K562 (cell line): Measurements from ENCODE around the gene FAM187B. TPM values are rescaled to one million over a fixed set of nuclear protein-coding genes. Genes with fewer than 3 reads are reported as not detected.

Experiments
- ATAC-seq: fragments of 200-7000 bp; cut with Tn5 transposase; 3 replicates; pipeline ENCODE4 v1.9.1; 2020; ENCODE audit warnings: moderate library complexity
- BruUV-seq: library from RNA; stranded (reverse); fragments of 400-500 nt; replicated peaks from 2 replicates; lab custom pipeline; 2021; lab: Mats Ljungman, UMichigan
- CTCF ChIA-PET: fragments of 300-600 bp; formaldehyde crosslinking; extraction: SDS; loops from one replicate; lab custom pipeline; 2021; ENCODE audit warnings: low intra/inter-chr PET ratio; lab: Yijun Ruan, JAX
- POLR2A ChIA-PET: fragments of 300-600, 350-650 bp; sonication (Branson Sonifier 250); formaldehyde crosslinking; extraction: SDS; loops from one replicate; lab custom pipeline; 2021; ENCODE audit warnings: antibody characterized with exemption, inconsistent platforms; lab: Yijun Ruan, JAX
- DNase-seq, 4 experiments: peaks; one replicate each; pipeline versions ENCODE4 v3.0.0 to v3.0.0-alpha.2; 2011 to 2018; ENCODE audit warnings: low spot score in 3 of 4, mixed read lengths in 3 of 4; ENCODE audit errors: extremely low read depth in 1 of 4
- FAIRE-seq: peaks from 2 replicates; lab custom pipeline; 2011; peaks lifted over from hg19 to GRCh38; lab: Jason Lieb, UNC
- H2AFZ ChIP-seq: 2 replicates; pipeline ENCODE4 v1.6.0; 2011; ENCODE audit warnings: low read depth, low read length, control low read depth, inconsistent platforms
- H3K27ac ChIP-seq: fragments of 200-600 bp; 3 replicates; pipeline ENCODE4 v1.8.0; 2011; ENCODE audit warnings: low read depth, mild to moderate bottlenecking, control low read depth, inconsistent platforms, low read length, moderate library complexity, mixed read lengths; ENCODE audit errors: extremely low read depth
- H3K27me3 ChIP-seq, 2 experiments: fragments of 300-600 bp in 1 of 2; 2 replicates in 1 of 2; 3 replicates in 1 of 2; pipeline versions ENCODE4 v1.6.0 to v1.8.0; 2011; ENCODE audit warnings: inconsistent platforms in 2 of 2, low read length in 2 of 2, mild to moderate bottlenecking in 1 of 2, mixed read lengths in 1 of 2, moderate library complexity in 1 of 2; ENCODE audit not compliant: control insufficient read depth in 2 of 2, insufficient read depth in 2 of 2
- H3K36me3 ChIP-seq: fragments of 300-600 bp; 3 replicates; pipeline ENCODE4 v1.8.0; 2011; ENCODE audit warnings: mild to moderate bottlenecking, low read length, inconsistent platforms; ENCODE audit not compliant: control insufficient read depth, insufficient read depth
- H3K4me1 ChIP-seq, 2 experiments: fragments of 200-600 bp in 1 of 2; replicated peaks in 1 of 2; 2 replicates in 1 of 2; 3 replicates in 1 of 2; pipeline versions ENCODE4 v1.5.1 to v1.8.0; 2011; ENCODE audit warnings: inconsistent platforms in 2 of 2, low read length in 2 of 2, mild to moderate bottlenecking in 1 of 2, mixed read lengths in 1 of 2, moderate library complexity in 1 of 2; ENCODE audit not compliant: control insufficient read depth in 2 of 2, insufficient read depth in 2 of 2
- H3K4me2 ChIP-seq: 2 replicates; pipeline ENCODE4 v1.6.1; 2011; ENCODE audit warnings: low read length, control low read depth, inconsistent platforms, mixed read lengths; ENCODE audit not compliant: insufficient read depth
- H3K4me3 ChIP-seq: fragments of 200-600 bp; sonication (generic), shearing (Covaris generic); 2 replicates; pipeline ENCODE4 v1.5.1; 2016; ENCODE audit warnings: control low read depth, inconsistent platforms
- H3K79me2 ChIP-seq: fragments of 200-600 bp; 3 replicates; pipeline ENCODE4 v1.8.0; 2011; ENCODE audit warnings: low read length, inconsistent platforms; ENCODE audit not compliant: control insufficient read depth, insufficient read depth
- H3K9ac ChIP-seq, 2 experiments: 2 replicates each; pipeline versions ENCODE4 v1.6.0 to v1.6.1; 2011; ENCODE audit warnings: low read depth in 2 of 2, low read length in 2 of 2, control low read depth in 1 of 2, inconsistent platforms in 1 of 2, mild to moderate bottlenecking in 1 of 2, mixed read lengths in 1 of 2; ENCODE audit not compliant: insufficient read depth in 1 of 2
- H3K9me1 ChIP-seq: one replicate; pipeline ENCODE4 v1.6.0; 2011; ENCODE audit warnings: inconsistent platforms, mild to moderate bottlenecking, low read length, moderate library complexity; ENCODE audit not compliant: control insufficient read depth, insufficient read depth
- H3K9me3 ChIP-seq: replicated peaks from 2 replicates; pipeline ENCODE4 v1.5.1; 2011; ENCODE audit warnings: low read depth, low read length, inconsistent platforms; ENCODE audit not compliant: control insufficient read depth, insufficient read depth
- H4K20me1 ChIP-seq: replicated peaks from 2 replicates; pipeline ENCODE4 v1.6.1; 2011; ENCODE audit warnings: low read length, inconsistent platforms, mixed read lengths; ENCODE audit not compliant: control insufficient read depth, insufficient read depth
- ETV1 ChIP-seq: fragments of 450-650 bp; conservative IDR thresholded peaks from 2 replicates; pipeline ENCODE4 v1.6.1; 2016; ENCODE audit warnings: missing genetic modification characterization, control low read depth, low read depth, missing compliant biosample characterization
- GATAD2B ChIP-seq: fragments of 450-650 bp; IDR thresholded peaks from 2 replicates; pipeline ENCODE4 v1.6.1; 2017; ENCODE audit warnings: mild to moderate bottlenecking, borderline replicate concordance
- MEF2A ChIP-seq: IDR thresholded peaks from 2 replicates; pipeline ENCODE4 v1.6.1; 2011; ENCODE audit warnings: low read depth, mild to moderate bottlenecking, low read length, moderate library complexity; ENCODE audit not compliant: control insufficient read depth
- MEF2D ChIP-seq: conservative IDR thresholded peaks from 2 replicates; pipeline ENCODE4 v1.6.1; 2016; ENCODE audit warnings: low read depth, missing genetic modification characterization, missing compliant biosample characterization
- MYC ChIP-seq, 2 experiments: fragments of 250-450 bp in 1 of 2; sonication (Bioruptor Pico) in 1 of 2; IDR thresholded peaks; 2 replicates each; pipeline versions ENCODE4 v1.5.1 to v1.6.1; 2012 to 2021; ENCODE audit warnings: low read depth in 2 of 2, borderline replicate concordance in 1 of 2, improper control_type of control experiment in 1 of 2, low read length in 1 of 2, mild to moderate bottlenecking in 1 of 2, moderate library complexity in 1 of 2
- NFE2 ChIP-seq: IDR thresholded peaks from 2 replicates; pipeline ENCODE4 v1.6.1; 2014; ENCODE audit warnings: antibody characterized with exemption, low read depth
- PML ChIP-seq: IDR thresholded peaks from 2 replicates; pipeline ENCODE4 v1.6.1; 2012; ENCODE audit warnings: low read length, inconsistent platforms
- SPI1 ChIP-seq: IDR thresholded peaks from 2 replicates; pipeline ENCODE4 v1.6.1; 2011; ENCODE audit warnings: low read depth, low read length, control low read depth, borderline replicate concordance
- TRIM24 ChIP-seq, 2 experiments: fragments of 450-650 bp; IDR thresholded peaks; 2 replicates each; pipeline ENCODE4 v1.6.1; 2016
- TRIM28 ChIP-seq: fragments of 450-650 bp; IDR thresholded peaks from 2 replicates; pipeline ENCODE4 v1.6.1; 2017
- WGBS: fragments of 100-300 bp; shearing (Covaris generic); methylation state at CpG from one replicate; pipeline ENCODE4 v1.1.6; 2016; ENCODE audit warnings: low coverage, mixed read lengths; ENCODE audit not compliant: insufficient coverage; ENCODE audit errors: missing lambda C conversion rate; 5-methylcytosine and 5-hydroxymethylcytosine counted together
- in situ Hi-C: fragments of 300-500 bp; cut with MboI; formaldehyde crosslinking; loops from 4 replicates; pipeline ENCODE4 v1.15.0; 2018; ENCODE audit warnings: inconsistent platforms, mixed read lengths
- intact Hi-C: fragments of 100-400 bp; cut with micrococcal nuclease; formaldehyde crosslinking; loops from 2 replicates; pipeline ENCODE4 v1.14.2; 2022
- polyA plus RNA-seq, 8 experiments: library from polyadenylated mRNA; depleted of rRNA in 4 of 8; stranded (reverse) in 5 of 8; unstranded in 3 of 8; fragments of >200 nt; fragmentation: Nextera tagmentation in 2 of 8; fragmentation: Illumina TruSeq in 1 of 8; extraction: Ambion mirVana in 2 of 8; extraction: Trizol in 1 of 8; gene quantifications; 2 replicates each; pipeline versions ENCODE4 v1.2.1 to v1.2.3, GENCODE V29; 2011 to 2014; ENCODE audit warnings: inconsistent platforms in 1 of 8, missing spikeins in 1 of 8
- total RNA-seq, 7 experiments: library from RNA; depleted of rRNA in 6 of 7; stranded (reverse); fragments of >200 nt in 6 of 7; fragmentation: Illumina TruSeq in 2 of 7; extraction: Trizol in 2 of 7; gene quantifications; 2 replicates each; pipeline versions ENCODE4 v1.2.1 to v1.2.3, GENCODE V29; 2011 to 2021; ENCODE audit warnings: low replicate concordance in 1 of 7
- TF ChIP-seq, protein P1 (sequence below): fragments of 450-650 bp; formaldehyde crosslinking; conservative IDR thresholded peaks from 2 replicates; pipeline ENCODE4 v1.4.0; 2022; ENCODE audit warnings: mild to moderate bottlenecking, missing genetic modification characterization
- TF ChIP-seq, protein P2 (sequence below), 2 experiments: fragments of 450-650 bp; IDR thresholded peaks; 2 replicates each; pipeline ENCODE4 v1.6.1; 2018; ENCODE audit warnings: mild to moderate bottlenecking in 2 of 2, low read depth in 1 of 2; ENCODE audit not compliant: partially characterized antibody in 2 of 2

Gene FAM187B
- total and polyA plus RNA-seq, 9 of the 15 experiments (the other 6 are each of a cell fraction or from before 2014, with no cell fraction given), result 0.04 to 0.09 TPM; not detected in 7

DNA sequence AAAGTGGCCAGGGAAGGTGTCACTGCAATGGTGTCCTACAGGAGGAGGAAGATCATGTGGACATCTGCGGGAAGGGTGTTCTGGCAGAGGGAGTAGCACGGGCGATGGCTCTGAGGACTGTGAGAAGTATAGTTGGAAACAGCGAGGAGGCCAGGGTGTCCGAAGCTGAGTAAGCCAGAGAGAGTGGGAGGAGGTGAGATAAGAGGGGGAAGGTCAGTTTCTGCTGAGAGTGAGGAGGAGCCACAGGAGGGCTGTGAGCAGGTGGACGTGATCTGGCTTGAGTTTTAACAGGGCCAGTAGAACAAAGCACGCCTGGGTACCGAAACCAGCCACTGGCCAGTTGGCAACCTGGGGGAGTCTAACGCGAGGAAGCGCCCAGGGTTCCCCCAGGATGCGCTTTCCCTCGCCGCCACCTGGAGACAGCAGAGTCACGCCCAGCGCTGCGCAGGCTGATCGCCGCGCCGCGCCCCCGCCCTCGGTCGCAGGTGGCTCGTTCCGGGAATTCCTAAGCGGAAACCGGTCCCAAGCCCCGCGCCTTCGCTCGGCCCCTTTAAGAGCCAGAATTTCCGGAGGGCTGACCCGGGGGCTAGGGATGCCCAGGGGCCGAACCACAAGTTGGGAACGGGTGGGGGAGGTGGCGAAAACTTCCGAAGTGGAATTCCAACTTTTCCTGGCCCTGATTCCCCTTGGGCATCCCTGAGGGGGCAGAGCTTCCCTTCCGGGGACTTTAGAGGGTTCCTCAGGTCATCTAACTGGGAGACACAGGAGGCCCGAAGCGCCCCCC lies 19.2 kb upstream of the FAM187B start (continued):
- TF ChIP-seq, protein P1, sequence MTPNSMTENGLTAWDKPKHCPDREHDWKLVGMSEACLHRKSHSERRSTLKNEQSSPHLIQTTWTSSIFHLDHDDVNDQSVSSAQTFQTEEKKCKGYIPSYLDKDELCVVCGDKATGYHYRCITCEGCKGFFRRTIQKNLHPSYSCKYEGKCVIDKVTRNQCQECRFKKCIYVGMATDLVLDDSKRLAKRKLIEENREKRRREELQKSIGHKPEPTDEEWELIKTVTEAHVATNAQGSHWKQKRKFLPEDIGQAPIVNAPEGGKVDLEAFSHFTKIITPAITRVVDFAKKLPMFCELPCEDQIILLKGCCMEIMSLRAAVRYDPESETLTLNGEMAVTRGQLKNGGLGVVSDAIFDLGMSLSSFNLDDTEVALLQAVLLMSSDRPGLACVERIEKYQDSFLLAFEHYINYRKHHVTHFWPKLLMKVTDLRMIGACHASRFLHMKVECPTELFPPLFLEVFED (CRISPR knock-in tag), result peak; percentile 83; the same call in 1 of the 2 replicates

- H3K36me3 ChIP-seq, result peaks cover 19% of the 10 kb centered on the region; the same call in 2 of the 3 replicates
- 44% methylated on average over 4 of the region's 4 CpGs for WGBS
- no peak overlapping the region for H3K4me3 ChIP-seq
- no peaks in the 10 kb centered on the region; the same call in 1 of the 2 replicates for H4K20me1 ChIP-seq
- ATAC-seq (no peak), FAIRE-seq (no peak), DNase-seq (no peak)
- H3K27ac ChIP-seq, result peak overlapping the region; percentile 96; the same call in 2 of the 3 replicates
- H3K9ac ChIP-seq, result no peak overlapping the region
- H3K27me3 ChIP-seq, result no peaks in the 10 kb centered on the region
- TF ChIP-seq NFE2 (peak; percentile 27; the same call in 1 of the 2 replicates), TRIM28 (0 out of 2 replicates have a peak, but pooled peaks have one; percentile 37), MYC (IDR thresholded peaks at IDR 0.05; ENCODE audit: low read depth, low read length) (no peak), MYC (CRISPR knock-in tag; IDR thresholded peaks at IDR 0.05; ENCODE audit: borderline replicate concordance, low read depth) (no peak), MEF2D (tag) (0 out of 2 replicates have a peak, but pooled peaks have one; percentile 32), ETV1 (no peak), TRIM24 (IDR thresholded peaks at IDR 0.05) (peak in 1 of 2 experiments; percentile 38; a peak in 1 of 4 replicates), MEF2A (peak; percentile 76; the same call in 1 of the 2 replicates), GATAD2B (no peak), SPI1 (peak; percentile 53; the same call in 1 of the 2 replicates), PML (no peak)
- TF ChIP-seq, protein P2, sequence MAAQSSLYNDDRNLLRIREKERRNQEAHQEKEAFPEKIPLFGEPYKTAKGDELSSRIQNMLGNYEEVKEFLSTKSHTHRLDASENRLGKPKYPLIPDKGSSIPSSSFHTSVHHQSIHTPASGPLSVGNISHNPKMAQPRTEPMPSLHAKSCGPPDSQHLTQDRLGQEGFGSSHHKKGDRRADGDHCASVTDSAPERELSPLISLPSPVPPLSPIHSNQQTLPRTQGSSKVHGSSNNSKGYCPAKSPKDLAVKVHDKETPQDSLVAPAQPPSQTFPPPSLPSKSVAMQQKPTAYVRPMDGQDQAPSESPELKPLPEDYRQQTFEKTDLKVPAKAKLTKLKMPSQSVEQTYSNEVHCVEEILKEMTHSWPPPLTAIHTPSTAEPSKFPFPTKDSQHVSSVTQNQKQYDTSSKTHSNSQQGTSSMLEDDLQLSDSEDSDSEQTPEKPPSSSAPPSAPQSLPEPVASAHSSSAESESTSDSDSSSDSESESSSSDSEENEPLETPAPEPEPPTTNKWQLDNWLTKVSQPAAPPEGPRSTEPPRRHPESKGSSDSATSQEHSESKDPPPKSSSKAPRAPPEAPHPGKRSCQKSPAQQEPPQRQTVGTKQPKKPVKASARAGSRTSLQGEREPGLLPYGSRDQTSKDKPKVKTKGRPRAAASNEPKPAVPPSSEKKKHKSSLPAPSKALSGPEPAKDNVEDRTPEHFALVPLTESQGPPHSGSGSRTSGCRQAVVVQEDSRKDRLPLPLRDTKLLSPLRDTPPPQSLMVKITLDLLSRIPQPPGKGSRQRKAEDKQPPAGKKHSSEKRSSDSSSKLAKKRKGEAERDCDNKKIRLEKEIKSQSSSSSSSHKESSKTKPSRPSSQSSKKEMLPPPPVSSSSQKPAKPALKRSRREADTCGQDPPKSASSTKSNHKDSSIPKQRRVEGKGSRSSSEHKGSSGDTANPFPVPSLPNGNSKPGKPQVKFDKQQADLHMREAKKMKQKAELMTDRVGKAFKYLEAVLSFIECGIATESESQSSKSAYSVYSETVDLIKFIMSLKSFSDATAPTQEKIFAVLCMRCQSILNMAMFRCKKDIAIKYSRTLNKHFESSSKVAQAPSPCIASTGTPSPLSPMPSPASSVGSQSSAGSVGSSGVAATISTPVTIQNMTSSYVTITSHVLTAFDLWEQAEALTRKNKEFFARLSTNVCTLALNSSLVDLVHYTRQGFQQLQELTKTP (IDR thresholded peaks at IDR 0.05; ENCODE audit: low read depth in 1 of 2, partially characterized antibody in 2 of 2), result peak in 1 of 2 experiments; percentile 99
- in situ Hi-C loops, result no loop called here
- ChIA-PET POLR2A (no interaction called here), CTCF (interaction anchor here (0.6 kb wide), 2 partner anchors 10 to 22 kb away, joined by 3 to 5 read pairs; no protein-coding TSS in a partner anchor)
- intact Hi-C loops, result loop anchor here (5.0 kb wide), 3 partner anchors 39 to 94 kb away; partner anchors contain the start of gene FXYD5
- H3K9me1 ChIP-seq, result no peaks in the 10 kb centered on the region
- peaks cover 28% of the 10 kb centered on the region for H3K79me2 ChIP-seq
- peaks cover 17 to 30% of the 10 kb centered on the region in 2 experiments; a peak in 4 of 5 replicates for H3K4me1 ChIP-seq
- peaks cover 4% of the 10 kb centered on the region; the same call in 1 of the 2 replicates for H3K9me3 ChIP-seq
- peak overlapping the region; percentile 99 for H2AFZ ChIP-seq
- peak overlapping the region; percentile 94; the same call in 1 of the 2 replicates for H3K4me2 ChIP-seq
- no TSS peak for BruUV-seq
These were observed 18.0 kb upstream of the FAM187B start for GRCh38 chr19:35246466-35247092.
